OCI-LY3 (cell line): Measurements from ENCODE around the gene MRNIP.
A peak's percentile ranks its signal among the peaks of the same experiment; 100 is the strongest.

Source experiments
- H2AFZ ChIP-seq: fragments of 200-600, 300-600 bp; shearing (Covaris generic); 2 replicates; pipeline ENCODE4 v1.6.0; 2014; ENCODE audit warnings: antibody characterized with exemption, low read depth, low read length
- H3K27ac ChIP-seq: fragments of 200-600, 300-600 bp; sonication (generic); 2 replicates; pipeline ENCODE4 v1.5.1; 2014; ENCODE audit warnings: mild to moderate bottlenecking, low read length, moderate library complexity, mixed read lengths
- H3K27me3 ChIP-seq: fragments of 200-600, 300-600 bp; sonication (generic); 2 replicates; pipeline ENCODE4 v1.6.1; 2014; ENCODE audit warnings: low read depth, low read length, mixed read lengths
- H3K36me3 ChIP-seq: fragments of 200-600, 300-600 bp; sonication (generic); replicated peaks from 2 replicates; pipeline ENCODE3; 2014; ENCODE audit warnings: low read depth, low read length, mixed read lengths
- H3K4me1 ChIP-seq: fragments of 300-600, 200-600 bp; sonication (generic); 2 replicates; pipeline ENCODE4 v1.6.1; 2014; ENCODE audit warnings: low read length, mixed read lengths
- H3K4me2 ChIP-seq: fragments of 200-600, 300-600 bp; sonication (generic); 2 replicates; pipeline ENCODE4 v1.6.1; 2014; ENCODE audit warnings: low read length, mixed read lengths
- H3K4me3 ChIP-seq: fragments of 300-600, 200-600 bp; sonication (generic); 2 replicates; pipeline ENCODE4 v1.5.1; 2014; ENCODE audit warnings: antibody characterized with exemption, mild to moderate bottlenecking, low read length, moderate library complexity
- H3K79me2 ChIP-seq: fragments of 300-600, 200-600 bp; shearing (Covaris generic); 2 replicates; pipeline ENCODE4 v1.6.1; 2014; ENCODE audit warnings: mild to moderate bottlenecking, low read length, mixed read lengths
- H3K9ac ChIP-seq: fragments of 300-600, 200-600 bp; shearing (Covaris generic); 2 replicates; pipeline ENCODE4 v1.6.0; 2014; ENCODE audit warnings: mild to moderate bottlenecking, low read length, moderate library complexity
- H3K9me3 ChIP-seq: fragments of 200-600, 300-600 bp; shearing (Covaris generic); 2 replicates; pipeline ENCODE4 v1.6.1; 2014; ENCODE audit warnings: low read length, mixed read lengths; ENCODE audit not compliant: insufficient read depth
- H4K20me1 ChIP-seq: fragments of 200-600, 300-600 bp; sonication (generic); 2 replicates; pipeline ENCODE4 v1.6.1; 2016; ENCODE audit warnings: low read length, mixed read lengths; ENCODE audit not compliant: insufficient read depth
- CTCF ChIP-seq: fragments of 200-600, 300-600 bp; sonication (generic); IDR thresholded peaks from 2 replicates; pipeline ENCODE4 v1.5.1; 2014; ENCODE audit warnings: antibody characterized with exemption, low read length, low read depth
- EZH2phosphoT487 ChIP-seq: fragments of 200-600 bp; shearing (Covaris generic); IDR thresholded peaks from 2 replicates; pipeline ENCODE4 v1.6.1; 2018; ENCODE audit warnings: antibody characterized with exemption, mixed run types, low read depth

The MRNIP gene

GRCh38 chr5:179796877-179797608, 61.6 kb downstream of the MRNIP start:
- peaks cover 14% of the 10 kb centered on the region for H3K4me1 ChIP-seq
- H3K36me3 ChIP-seq = peaks cover 21% of the 10 kb centered on the region
- H3K27ac ChIP-seq = no peak overlapping the region
- H3K9ac ChIP-seq = peak overlapping the region; percentile 76; the same call in 1 of the 2 replicates
- H3K9me3 ChIP-seq = no peaks in the 10 kb centered on the region
- no peak overlapping the region for H2AFZ ChIP-seq
- peak overlapping the region; percentile 90 for H3K4me3 ChIP-seq
- no peaks in the 10 kb centered on the region for H3K27me3 ChIP-seq
- no peaks in the 10 kb centered on the region for H3K79me2 ChIP-seq
- H4K20me1 ChIP-seq = no peaks in the 10 kb centered on the region
- peak overlapping the region; percentile 83 for H3K4me2 ChIP-seq
- TF ChIP-seq CTCF (no peak), EZH2phosphoT487 (no peak)

GRCh38 chr5:179795863-179796833, 62.5 kb downstream of the MRNIP start:
- H4K20me1 ChIP-seq = no peaks in the 10 kb centered on the region
- H3K9me3 ChIP-seq = no peaks in the 10 kb centered on the region
- no peaks in the 10 kb centered on the region for H3K79me2 ChIP-seq
- H3K4me3 ChIP-seq = peak overlapping the region; percentile 90
- peak overlapping the region; percentile 49 for H3K27ac ChIP-seq
- peak overlapping the region; percentile 76 for H3K9ac ChIP-seq
- H2AFZ ChIP-seq = no peak overlapping the region; the same call in 1 of the 2 replicates
- no peaks in the 10 kb centered on the region for H3K27me3 ChIP-seq
- H3K36me3 ChIP-seq = peaks cover 21% of the 10 kb centered on the region
- peak overlapping the region; percentile 83 for H3K4me2 ChIP-seq
- no peak for TF ChIP-seq EZH2phosphoT487
- peak; percentile 66 for TF ChIP-seq CTCF
- peaks cover 14% of the 10 kb centered on the region for H3K4me1 ChIP-seq

GRCh38 chr5:179795049-179795862, 63.4 kb downstream of the MRNIP start:
- TF ChIP-seq EZH2phosphoT487 (no peak), CTCF (no peak)
- Histone ChIP-seq H3K4me3 (peak overlapping the region; percentile 90), H3K4me2 (peak overlapping the region; percentile 83), H3K36me3 (peaks cover 21% of the 10 kb centered on the region), H3K27me3 (no peaks in the 10 kb centered on the region), H3K9ac (peak overlapping the region; percentile 76), H3K79me2 (no peaks in the 10 kb centered on the region), H3K27ac (peak overlapping the region; percentile 23; the same call in 1 of the 2 replicates), H2AFZ (no peak overlapping the region; the same call in 1 of the 2 replicates), H3K4me1 (peaks cover 14% of the 10 kb centered on the region), H4K20me1 (no peaks in the 10 kb centered on the region), H3K9me3 (no peaks in the 10 kb centered on the region)
